8988T (cell line): Measurements from ENCODE around the gene CD99L2.

Experiments used
- DNase-seq: peaks from one replicate; pipeline ENCODE4 v3.0.0; 2011

CD99L2 gene

GRCh38 chrX:150898343-150899190 is at the start of gene CD99L2:
Gene CD99L2, minus strand, starts transcription at chrX:150898668. Its CDS starts 80 bp downstream, at chrX:150898588.
- DNase-seq: peak; percentile 47

DNA sequence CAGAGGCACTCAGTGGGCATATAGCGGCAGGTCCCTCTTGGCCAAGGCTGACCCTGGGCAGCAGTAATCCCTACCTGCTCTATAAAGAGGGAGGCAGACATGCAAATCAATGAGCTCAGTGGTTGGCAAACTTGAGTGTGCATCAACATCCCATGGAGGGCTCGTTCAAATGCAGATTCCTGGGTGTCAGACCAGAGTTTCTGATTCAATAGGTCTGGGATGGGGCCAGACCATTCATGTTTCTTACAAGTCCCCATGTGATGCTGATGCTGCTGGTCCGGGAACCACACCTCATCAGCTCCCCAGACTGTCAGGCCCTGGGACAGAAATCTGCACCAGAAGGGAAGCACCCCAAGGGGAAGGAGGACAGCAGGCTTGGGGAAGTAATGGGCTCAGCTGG is 45.8 kb upstream of the CD99L2 start:
- no peak for DNase-seq

GRCh38 chrX:150942942-150943594 is 44.6 kb upstream of the CD99L2 start:
- no peak for DNase-seq

- DNase-seq: no peak
Measured at GRCh38 chrX:150941580-150941979, 43.1 kb upstream of the CD99L2 start.

DNA sequence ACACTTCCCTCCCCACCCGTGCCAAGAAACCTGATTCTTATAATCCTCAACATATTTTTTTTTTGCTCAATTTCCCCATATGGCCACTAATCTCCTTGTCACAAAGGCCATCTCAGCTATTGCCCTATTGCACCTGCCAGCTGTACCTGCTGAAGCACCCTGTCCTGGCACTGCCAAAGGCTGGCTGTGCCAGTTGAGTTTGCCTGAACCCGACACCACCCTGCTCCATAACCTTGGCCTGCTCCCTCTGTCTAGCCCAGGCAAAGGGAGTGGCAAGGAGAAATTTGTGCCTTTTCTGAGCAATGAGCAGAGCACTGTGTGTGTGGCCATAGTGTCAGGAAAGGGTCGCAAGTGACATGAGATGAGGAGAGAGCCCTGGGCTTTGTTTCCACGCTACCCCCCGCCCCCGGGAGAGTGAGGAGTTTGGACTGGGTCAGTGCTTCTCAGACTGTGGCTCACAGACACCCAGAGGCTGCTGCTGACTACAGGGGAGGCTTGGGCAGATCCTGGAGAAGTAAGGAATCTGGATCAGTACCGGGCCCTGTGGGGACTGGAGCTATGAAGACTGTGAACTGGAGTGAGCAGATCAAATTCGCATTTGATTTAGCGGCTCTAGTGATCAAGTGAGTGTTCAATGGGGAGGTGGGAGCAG is 42.5 kb upstream of the CD99L2 start:
- no peak for DNase-seq

- DNase-seq: no peak
Measured at GRCh38 chrX:150936556-150936955, 38.1 kb upstream of the CD99L2 start.

DNA sequence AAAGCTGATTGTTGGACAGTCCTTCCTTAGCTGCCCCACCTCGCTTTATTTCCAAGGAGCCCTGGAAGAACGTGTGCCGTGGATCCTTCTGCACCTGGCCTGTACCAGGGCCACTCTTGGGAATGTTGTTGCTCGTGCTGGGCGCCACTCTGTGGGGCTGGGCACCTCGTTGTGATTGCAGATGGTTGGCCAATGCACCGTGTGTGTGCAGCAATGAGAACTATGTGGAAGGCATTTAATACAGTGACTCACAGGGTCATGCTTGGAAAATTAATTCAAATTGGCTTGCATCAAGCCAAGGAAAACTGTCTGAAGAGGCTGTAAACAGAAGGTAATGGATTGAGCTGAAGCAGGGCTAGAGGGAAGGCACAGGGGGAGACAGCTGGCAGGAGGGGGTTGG is 37.0 kb upstream of the CD99L2 start:
- no peak for DNase-seq

DNA sequence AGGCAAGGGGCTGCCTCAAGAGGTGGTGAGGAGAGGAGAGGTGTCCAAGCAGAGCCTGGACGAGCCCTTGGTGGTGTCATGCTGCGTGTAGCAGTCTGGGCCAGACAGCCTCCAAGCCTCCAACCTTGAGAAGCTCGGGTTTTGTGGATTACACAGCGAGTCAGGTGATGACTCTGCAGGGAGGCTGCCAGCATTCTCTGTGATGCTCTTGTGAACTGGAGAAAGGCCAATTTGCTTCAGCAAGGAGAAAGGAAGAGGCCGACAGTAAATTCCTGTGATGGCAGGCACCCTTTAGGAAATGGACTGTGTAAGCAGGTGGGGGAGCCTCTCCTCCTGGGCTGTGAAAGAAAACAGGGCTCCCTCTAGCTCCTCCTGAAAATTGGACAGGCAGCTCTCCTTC is 36.0 kb upstream of the CD99L2 start:
- no peak for DNase-seq

DNA sequence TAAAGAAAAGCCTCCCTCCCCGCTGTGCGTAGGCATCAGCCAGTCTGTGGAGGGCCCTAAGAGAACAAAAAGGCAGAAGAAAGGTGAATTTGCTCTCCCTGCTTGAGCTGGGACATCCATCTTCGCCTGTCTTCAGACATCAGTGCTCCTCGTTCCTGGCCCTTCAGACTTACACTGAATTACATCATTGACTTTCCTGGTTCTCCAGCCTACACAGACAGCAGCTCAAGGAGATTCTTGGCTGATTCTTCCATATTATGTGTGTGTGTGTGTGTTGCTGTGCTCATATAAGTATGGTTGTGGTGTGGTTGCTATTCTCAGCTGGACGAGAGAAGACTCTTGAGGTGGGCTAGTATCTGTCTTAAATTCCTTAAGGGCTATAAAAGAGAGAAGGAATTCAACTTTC is 35.5 kb upstream of the CD99L2 start:
- DNase-seq: no peak

DNA sequence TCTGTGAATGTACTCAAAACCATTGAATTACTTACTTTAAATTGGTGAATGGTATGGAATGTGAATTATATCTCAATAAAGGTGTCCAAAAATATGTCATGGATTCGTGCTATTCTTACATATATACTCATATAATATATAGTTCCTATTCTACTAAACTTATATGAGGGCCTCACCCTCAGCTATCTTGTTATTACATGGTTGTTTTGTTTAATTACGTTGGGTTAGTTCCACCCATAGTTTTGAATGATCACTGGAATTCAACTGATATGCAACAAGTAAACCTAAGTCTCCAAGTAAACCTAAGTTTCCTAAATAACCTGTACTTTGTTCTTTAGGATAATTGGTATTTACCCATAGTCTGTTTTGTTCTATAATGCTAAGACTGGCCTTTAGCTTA is 30.6 kb upstream of the CD99L2 start:
- no peak for DNase-seq

GRCh38 chrX:150926791-150927190 is 28.3 kb upstream of the CD99L2 start:
- no peak for DNase-seq

DNA sequence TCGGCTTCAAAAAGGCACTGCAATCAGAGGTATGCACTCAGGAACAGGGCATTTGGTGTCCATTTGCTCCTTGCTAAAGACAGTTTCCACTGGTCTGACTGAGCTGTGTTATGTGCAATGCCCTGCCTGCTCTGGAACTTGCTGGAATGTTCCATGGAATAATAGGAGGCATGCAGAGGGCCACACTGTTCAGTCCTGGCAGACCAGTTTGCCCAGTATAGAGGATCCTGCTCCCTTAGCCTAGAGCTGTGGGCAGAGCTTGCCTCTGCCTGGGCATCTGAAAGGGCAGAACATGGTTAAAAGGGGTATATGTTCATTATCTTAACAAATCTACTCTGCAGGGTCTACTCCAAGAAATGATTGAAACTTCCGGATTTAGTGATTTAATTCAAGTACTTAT is 27.8 kb upstream of the CD99L2 start:
- no peak for DNase-seq

GRCh38 chrX:150919401-150919800 is 20.9 kb upstream of the CD99L2 start:
- no peak for DNase-seq

GRCh38 chrX:150913511-150913910 is 15.0 kb upstream of the CD99L2 start:
- no peak for DNase-seq

DNA sequence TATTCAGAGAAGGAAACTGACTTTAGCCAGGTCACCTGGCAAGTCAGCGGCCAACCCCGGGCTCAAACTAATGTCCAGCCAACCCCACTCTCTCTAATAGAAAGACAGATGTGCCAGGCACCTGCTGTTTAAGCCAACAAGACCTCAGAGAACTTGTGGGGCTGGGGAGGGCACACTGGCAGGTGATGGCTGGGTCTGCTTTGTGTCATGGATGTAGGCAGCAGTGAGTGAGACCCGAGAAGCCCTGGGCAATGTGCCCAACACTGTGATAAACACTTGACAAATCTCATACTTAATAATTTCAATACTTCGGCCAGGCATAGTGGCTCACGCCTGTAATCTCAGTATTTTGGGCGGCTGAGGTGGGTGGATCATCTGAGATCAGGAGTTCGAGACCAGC is 9.0 kb upstream of the CD99L2 start:
- no peak for DNase-seq

DNA sequence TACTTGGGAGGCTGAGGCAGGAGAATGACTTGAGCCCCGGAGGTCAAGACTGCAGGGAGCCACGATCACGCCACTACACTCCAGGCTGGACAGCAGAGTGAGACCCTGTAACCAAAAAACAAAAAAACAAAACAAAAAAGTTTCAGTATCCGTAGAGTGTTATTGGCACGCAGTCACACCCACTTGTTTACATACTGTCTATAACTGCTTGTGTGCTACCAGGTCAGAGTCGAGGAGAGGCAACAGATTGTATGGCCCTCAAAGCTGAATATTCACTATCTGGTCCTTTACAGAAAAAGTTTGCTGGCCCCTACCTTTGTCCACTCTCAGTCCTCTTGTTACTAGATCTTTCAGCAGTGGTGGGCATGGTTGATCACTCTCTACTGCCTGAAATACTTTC is 8.2 kb upstream of the CD99L2 start:
- DNase-seq: no peak

DNA sequence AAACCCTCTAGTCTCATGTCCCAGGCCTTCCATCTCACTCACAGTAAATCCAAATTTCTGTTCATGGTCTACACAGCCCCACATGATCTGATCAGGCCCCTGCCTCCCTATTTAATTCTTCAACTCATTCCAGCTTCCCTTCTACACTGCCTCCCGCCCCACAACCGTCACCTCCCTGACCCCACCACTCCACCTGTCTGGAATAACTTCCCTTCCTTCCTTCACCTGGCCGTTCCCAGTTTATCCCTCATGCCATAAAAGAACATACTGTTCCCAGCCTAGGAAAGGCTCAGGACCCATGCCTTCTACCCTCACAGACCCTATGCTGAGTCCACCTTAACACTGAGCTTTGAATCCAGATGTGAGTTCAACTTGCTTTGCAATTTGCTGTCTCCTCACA is 6.8 kb upstream of the CD99L2 start:
- DNase-seq: no peak

GRCh38 chrX:150903110-150903508 is 4.6 kb upstream of the CD99L2 start:
- DNase-seq: no peak

GRCh38 chrX:150902434-150903109 is 4.1 kb upstream of the CD99L2 start:
- DNase-seq: no peak

GRCh38 chrX:150899191-150899757 is 806 bp upstream of the CD99L2 start:
- no peak for DNase-seq

- DNase-seq: no peak
Measured at GRCh38 chrX:150897421-150898320, 797 bp downstream of the CD99L2 start.

DNA sequence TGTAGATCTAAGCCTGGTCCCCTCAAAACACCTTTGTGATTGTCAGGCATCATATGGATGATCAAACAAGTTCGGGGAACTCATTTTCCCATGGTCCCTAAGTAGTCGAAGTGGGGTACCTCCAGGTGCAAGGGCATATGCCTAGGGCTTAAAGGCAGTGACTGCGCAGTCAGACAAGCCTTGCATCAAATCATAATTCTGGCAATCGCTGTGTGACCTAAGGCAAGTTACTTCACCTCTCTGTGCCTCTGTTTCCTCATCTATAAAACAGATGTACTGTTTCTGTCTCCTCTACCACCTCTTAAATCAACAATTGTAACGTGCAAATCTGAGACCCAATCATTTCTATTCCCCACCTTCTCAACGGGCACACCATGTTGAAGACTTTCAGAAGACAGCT is 1.8 kb downstream of the CD99L2 start:
- DNase-seq: no peak
